Endothelial cell of umbilical vein (primary cell): Measurements from ENCODE around the gene ITGA11. TPM values are rescaled to one million over a fixed set of nuclear protein-coding genes. Genes with fewer than 3 reads are reported as not detected.

Experiments
- BruUV-seq: library from RNA; stranded (reverse); fragments of 400-500 nt; replicated peaks from 2 replicates; lab custom pipeline; 2021; lab: Mats Ljungman, UMichigan
- CTCF ChIA-PET: fragments of 300-600, 350-600 bp; sonication (Branson Sonifier 250); formaldehyde crosslinking; loops from one replicate; lab custom pipeline; 2021; ENCODE audit warnings: antibody characterized with exemption, inconsistent platforms; lab: Charles Lee
- POLR2A ChIA-PET: fragments of 300-600, 350-600 bp; sonication (Branson Sonifier 250); formaldehyde crosslinking; loops from one replicate; lab custom pipeline; 2021; ENCODE audit warnings: antibody characterized with exemption, inconsistent platforms; lab: Charles Lee
- DNase-seq: peaks from one replicate; pipeline ENCODE4 v3.0.0-alpha.2; 2011; ENCODE audit warnings: low read depth, low spot score
- FAIRE-seq: peaks from 2 replicates; lab custom pipeline; 2011; peaks lifted over from hg19 to GRCh38; lab: Jason Lieb, UNC
- H2AFZ ChIP-seq: 2 replicates; pipeline ENCODE4 v1.6.0; 2012; ENCODE audit warnings: low read depth, low read length, control low read depth, inconsistent platforms
- H3K27ac ChIP-seq: 2 replicates; pipeline ENCODE4 v1.5.1; 2011; ENCODE audit warnings: low read depth, mild to moderate bottlenecking, control low read depth, low read length, moderate library complexity; ENCODE audit not compliant: insufficient read depth
- H3K27me3 ChIP-seq, 2 experiments: 2 replicates each; pipeline versions ENCODE4 v1.6.0 to v1.6.1; 2011; ENCODE audit warnings: low read length in 2 of 2, mixed read lengths in 1 of 2; ENCODE audit not compliant: control insufficient read depth in 2 of 2, insufficient read depth in 2 of 2
- H3K36me3 ChIP-seq, 2 experiments: 2 replicates in 1 of 2; 3 replicates in 1 of 2; pipeline ENCODE4 v1.5.1; 2011; ENCODE audit warnings: low read length in 2 of 2, mild to moderate bottlenecking in 1 of 2, moderate library complexity in 1 of 2; ENCODE audit not compliant: control insufficient read depth in 2 of 2, insufficient read depth in 2 of 2; ENCODE audit errors: extremely low read depth in 1 of 2
- H3K4me1 ChIP-seq: 3 replicates; pipeline ENCODE4 v1.5.1; 2011; ENCODE audit warnings: mild to moderate bottlenecking, low read length; ENCODE audit not compliant: control insufficient read depth, insufficient read depth; ENCODE audit errors: extremely low read depth
- H3K4me2 ChIP-seq: 2 replicates; pipeline ENCODE4 v1.6.1; 2011; ENCODE audit warnings: low read length, control low read depth, mixed read lengths; ENCODE audit not compliant: insufficient read depth
- H3K4me3 ChIP-seq, 3 experiments: fragments of 200-600 bp in 1 of 3; sonication (generic), shearing (Covaris generic) in 1 of 3; replicated peaks in 1 of 3; 2 replicates each; pipeline ENCODE4 v1.5.1; 2011 to 2016; ENCODE audit warnings: control low read depth in 3 of 3, low read length in 3 of 3, mild to moderate bottlenecking in 2 of 3, inconsistent platforms in 1 of 3, low read depth in 1 of 3, moderate library complexity in 1 of 3; ENCODE audit not compliant: insufficient read depth in 1 of 3
- H3K79me2 ChIP-seq: 2 replicates; pipeline ENCODE4 v1.6.0; 2012; ENCODE audit warnings: low read length, inconsistent platforms; ENCODE audit not compliant: control insufficient read depth, insufficient read depth
- H3K9ac ChIP-seq: replicated peaks from 2 replicates; pipeline ENCODE3; 2011; ENCODE audit warnings: low read length, control low read depth; ENCODE audit not compliant: insufficient read depth; ENCODE audit errors: extremely low read depth
- H3K9me1 ChIP-seq: replicated peaks from 3 replicates; pipeline ENCODE4 v1.6.0; 2011; ENCODE audit warnings: mild to moderate bottlenecking, low read length; ENCODE audit not compliant: control insufficient read depth, insufficient read depth; ENCODE audit errors: extremely low read depth
- H3K9me3 ChIP-seq: replicated peaks from 2 replicates; pipeline ENCODE4 v1.5.1; 2012; ENCODE audit warnings: low read length, inconsistent platforms; ENCODE audit not compliant: control insufficient read depth, insufficient read depth
- H4K20me1 ChIP-seq: replicated peaks from 2 replicates; pipeline ENCODE3; 2011; ENCODE audit warnings: mild to moderate bottlenecking, low read length; ENCODE audit not compliant: control insufficient read depth, insufficient read depth; ENCODE audit errors: extremely low read depth
- CTCF ChIP-seq, 2 donors: IDR thresholded peaks; 1 replicate in 1 of 2; 2 replicates in 1 of 2; pipeline ENCODE4 v1.5.1; 2011; ENCODE audit warnings: low read length in 2 of 2, mild to moderate bottlenecking in 2 of 2, moderate library complexity in 2 of 2, control low read depth in 1 of 2, inconsistent platforms in 1 of 2, low read depth in 1 of 2; ENCODE audit not compliant: insufficient read depth in 1 of 2; ENCODE audit errors: extremely low read depth in 1 of 2
- EZH2 ChIP-seq: IDR thresholded peaks from 2 replicates; pipeline ENCODE4 v1.6.1; 2012; ENCODE audit warnings: borderline replicate concordance, low read depth, mild to moderate bottlenecking, moderate library complexity, low read length, inconsistent platforms; ENCODE audit not compliant: severe bottlenecking
- FOS ChIP-seq: IDR thresholded peaks from 2 replicates; pipeline ENCODE4 v1.6.1; 2011; ENCODE audit warnings: mild to moderate bottlenecking, low read length, moderate library complexity, borderline replicate concordance; ENCODE audit not compliant: insufficient read depth
- GATA2 ChIP-seq: IDR thresholded peaks from 2 replicates; pipeline ENCODE4 v1.7.0; 2011; ENCODE audit warnings: low read depth, mild to moderate bottlenecking, moderate library complexity, mixed read lengths, low read length; ENCODE audit not compliant: insufficient read length, insufficient read depth
- JUN ChIP-seq: IDR thresholded peaks from 2 replicates; pipeline ENCODE4 v1.6.1; 2011; ENCODE audit warnings: borderline replicate concordance, low read depth; ENCODE audit not compliant: insufficient read length, insufficient read depth
- MYC ChIP-seq: IDR thresholded peaks from one replicate; pipeline ENCODE4 v1.6.1; 2011; ENCODE audit warnings: mild to moderate bottlenecking, low read depth, low read length
- POLR2A ChIP-seq: IDR thresholded peaks from 2 replicates; pipeline ENCODE4 v1.6.1; 2012; ENCODE audit warnings: low read depth, mild to moderate bottlenecking, control low read depth, low read length
- POLR2AphosphoS5 ChIP-seq: IDR thresholded peaks from 2 replicates; pipeline ENCODE4 v1.6.1; 2012; ENCODE audit warnings: low read depth, mild to moderate bottlenecking, control low read depth, low read length, moderate library complexity; ENCODE audit not compliant: insufficient read depth
- dilution Hi-C: fragments of 300-500 bp; cut with MboI; formaldehyde crosslinking; loops from one replicate; pipeline ENCODE4 v1.15.0; 2019; ENCODE audit warnings: low sequenced_read_pairs; ENCODE audit not compliant: extremely low pct_ligation_motif_present
- intact Hi-C: fragments of 100-400 bp; cut with micrococcal nuclease; formaldehyde crosslinking; loops from one replicate; pipeline ENCODE4 v1.10.0; 2022
- polyA plus RNA-seq, 4 experiments: library from polyadenylated mRNA; depleted of rRNA in 3 of 4; stranded (reverse) in 3 of 4; unstranded in 1 of 4; fragments of >200 nt; gene quantifications; 2 replicates each; pipeline versions ENCODE4 v1.2.1 to v1.2.3, GENCODE V29; 2011 to 2012; ENCODE audit warnings: missing spikeins in 1 of 4
- total RNA-seq: library from RNA; stranded (reverse); gene quantifications from 2 replicates; pipeline ENCODE4 v1.2.3, GENCODE V29; 2021
- TF ChIP-seq, protein P1 (sequence below): IDR thresholded peaks from 2 replicates; pipeline ENCODE4 v1.6.1; 2011; ENCODE audit not compliant: insufficient read depth, insufficient read length

ITGA11 gene
- total and polyA plus RNA-seq, 2 donors (not counting 3 experiments of a cell fraction or from before 2014, with no cell fraction given), result 0.18 to 1.0 TPM

DNA sequence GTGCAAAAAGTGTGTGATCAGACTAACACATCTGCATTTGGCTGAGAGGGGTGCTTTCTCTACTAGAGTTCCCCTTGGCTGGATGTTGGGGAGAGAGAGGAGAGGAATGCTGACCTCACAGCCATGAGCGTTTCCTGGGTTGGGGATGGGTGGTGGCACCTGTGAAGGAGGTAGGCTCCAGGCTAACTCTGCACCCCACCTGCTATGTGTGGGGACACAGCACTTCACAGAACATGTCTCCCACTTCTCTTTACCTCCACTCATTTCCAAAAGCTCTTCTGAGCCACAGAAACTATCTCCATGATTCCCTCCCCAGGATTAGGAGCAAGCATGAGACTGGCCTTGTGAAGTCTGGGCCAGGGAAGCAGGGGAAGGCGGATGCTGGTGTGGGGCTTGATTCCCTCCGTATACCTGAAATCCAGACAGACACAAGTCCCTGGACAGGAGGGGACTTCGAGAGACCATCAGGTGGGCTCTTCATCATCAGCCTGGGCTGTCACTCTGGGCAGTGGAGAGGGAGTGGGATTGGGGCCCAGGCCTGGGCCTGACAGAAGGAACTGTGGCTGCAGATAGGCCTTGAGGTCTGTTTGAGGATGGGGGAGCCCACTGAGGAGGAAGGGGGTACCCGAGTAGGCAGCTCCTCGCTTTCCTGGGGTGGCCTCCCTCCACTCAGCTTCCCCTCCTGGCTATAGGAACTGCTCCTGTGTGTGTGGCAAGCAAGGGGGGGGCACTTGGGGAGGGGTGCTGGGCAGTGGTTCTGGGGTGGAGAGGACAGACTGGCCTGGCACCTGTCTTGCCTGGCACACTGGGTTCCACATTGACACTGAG lies 113.7 kb downstream of the ITGA11 start:
- no TSS peak for BruUV-seq
- DNase-seq (no peak), FAIRE-seq (no peak)
- intact Hi-C loops, result no loop called here
- dilution Hi-C loops, result no loop called here
- Histone ChIP-seq H3K4me1 (peaks cover 6% of the 10 kb centered on the region), H4K20me1 (no peaks in the 10 kb centered on the region), H3K9me3 (no peaks in the 10 kb centered on the region), H3K79me2 (no peaks in the 10 kb centered on the region), H3K4me3 (no peak overlapping the region), H2AFZ (no peak overlapping the region), H3K9ac (no peak overlapping the region), H3K27ac (no peak overlapping the region), H3K27me3 (no peaks in the 10 kb centered on the region), H3K9me1 (no peaks in the 10 kb centered on the region), H3K36me3 (no peaks in the 10 kb centered on the region), H3K4me2 (no peak overlapping the region)
- TF ChIP-seq, protein P1, sequence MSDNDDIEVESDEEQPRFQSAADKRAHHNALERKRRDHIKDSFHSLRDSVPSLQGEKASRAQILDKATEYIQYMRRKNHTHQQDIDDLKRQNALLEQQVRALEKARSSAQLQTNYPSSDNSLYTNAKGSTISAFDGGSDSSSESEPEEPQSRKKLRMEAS, result no peak
- TF ChIP-seq EZH2 (no peak), GATA2 (no peak), FOS (no peak), CTCF (IDR thresholded peaks at IDR 0.05; ENCODE audit: extremely low read depth in 1 of 2, insufficient read depth in 1 of 2, low read depth in 1 of 2, low read length in 2 of 2) (no peak), JUN (no peak), POLR2AphosphoS5 (no peak), MYC (no peak), POLR2A (no peak)
- ChIA-PET POLR2A (no interaction called here), CTCF (interaction anchor here (0.8 kb wide), 1 partner anchor 12 kb away, joined by 3 read pairs; no protein-coding TSS in a partner anchor)
